ENCODE data around the gene PRICKLE2.

- TF ChIP-seq TCF12 (IDR thresholded peaks at IDR 0.05; ENCODE audit: low read depth, low read length) (no peak), CTCF (IDR thresholded peaks at IDR 0.05 in 2 of 3, conservative IDR thresholded peaks at IDR 0.05 in 1 of 3; ENCODE audit: control insufficient read depth in 2 of 3, extremely low read depth in 1 of 3, insufficient read depth in 1 of 3, low read depth in 3 of 3, low read length in 3 of 3) (no peak), CEBPB (IDR thresholded peaks at IDR 0.05; ENCODE audit: borderline replicate concordance in 1 of 2, low read depth in 2 of 2, low read length in 2 of 2) (no peak), POU2F2 (IDR thresholded peaks at IDR 0.05; ENCODE audit: borderline replicate concordance, low read depth, low read length) (no peak), ELK1 (IDR thresholded peaks at IDR 0.05; ENCODE audit: low read depth, low read length) (no peak), TARDBP (IDR thresholded peaks at IDR 0.05; ENCODE audit: borderline replicate concordance) (no peak), MXI1 (IDR thresholded peaks at IDR 0.05; ENCODE audit: low read depth, low read length) (no peak), KDM1A (IDR thresholded peaks at IDR 0.05; ENCODE audit: borderline replicate concordance) (no peak), JUND (IDR thresholded peaks at IDR 0.05; ENCODE audit: low read depth, low read length) (no peak), MAX (IDR thresholded peaks at IDR 0.05; ENCODE audit: low read depth, low read length) (no peak), USF2 (IDR thresholded peaks at IDR 0.05; ENCODE audit: borderline replicate concordance, low read depth, low read length) (no peak)
- TF ChIP-seq, protein P1, sequence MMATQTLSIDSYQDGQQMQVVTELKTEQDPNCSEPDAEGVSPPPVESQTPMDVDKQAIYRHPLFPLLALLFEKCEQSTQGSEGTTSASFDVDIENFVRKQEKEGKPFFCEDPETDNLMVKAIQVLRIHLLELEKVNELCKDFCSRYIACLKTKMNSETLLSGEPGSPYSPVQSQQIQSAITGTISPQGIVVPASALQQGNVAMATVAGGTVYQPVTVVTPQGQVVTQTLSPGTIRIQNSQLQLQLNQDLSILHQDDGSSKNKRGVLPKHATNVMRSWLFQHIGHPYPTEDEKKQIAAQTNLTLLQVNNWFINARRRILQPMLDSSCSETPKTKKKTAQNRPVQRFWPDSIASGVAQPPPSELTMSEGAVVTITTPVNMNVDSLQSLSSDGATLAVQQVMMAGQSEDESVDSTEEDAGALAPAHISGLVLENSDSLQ (IDR thresholded peaks at IDR 0.05) = no peak
Measured at GRCh38 chr3:64133987-64134386, 91.3 kb downstream of the PRICKLE2 start.

Data from GM12878 (cell line).